Duodenal mucosa (tissue), 2 donors: ENCODE results near the gene PANK3.
"Not testable (repeated sequence)": the region's sequence is repeated elsewhere in the genome, so short reads cannot be mapped to it uniquely, and the experiment has no call there.

Experiments
- H3K27ac ChIP-seq: one replicate; pipeline ENCODE4 v1.7.0; 2013; ENCODE audit warnings: low read depth, low read length
- H3K27me3 ChIP-seq, 2 donors: one replicate each; pipeline ENCODE4 v1.7.0; 2013; ENCODE audit warnings: low read length in 2 of 2, control low read depth in 1 of 2; ENCODE audit not compliant: insufficient read depth in 2 of 2, control insufficient read depth in 1 of 2
- H3K36me3 ChIP-seq, 2 donors: one replicate each; pipeline ENCODE4 v1.7.0; 2013; ENCODE audit warnings: low read length in 2 of 2, control low read depth in 1 of 2; ENCODE audit not compliant: insufficient read depth in 2 of 2, control insufficient read depth in 1 of 2
- H3K4me1 ChIP-seq, 2 donors: one replicate each; pipeline ENCODE4 v1.7.0; 2013; ENCODE audit warnings: low read length in 2 of 2, control low read depth in 1 of 2; ENCODE audit not compliant: insufficient read depth in 2 of 2, control insufficient read depth in 1 of 2
- H3K4me3 ChIP-seq, 2 donors: one replicate each; pipeline ENCODE4 v1.7.0; 2013; ENCODE audit warnings: low read length in 2 of 2, low read depth in 1 of 2
- H3K9ac ChIP-seq, 2 donors: one replicate each; pipeline ENCODE4 v1.7.0; 2013; ENCODE audit warnings: low read length in 2 of 2, low read depth in 1 of 2
- H3K9me3 ChIP-seq, 2 donors: one replicate each; pipeline ENCODE4 v1.7.0; 2013; ENCODE audit warnings: low read length in 2 of 2, control low read depth in 1 of 2; ENCODE audit not compliant: control insufficient read depth in 1 of 2

Gene PANK3

DNA sequence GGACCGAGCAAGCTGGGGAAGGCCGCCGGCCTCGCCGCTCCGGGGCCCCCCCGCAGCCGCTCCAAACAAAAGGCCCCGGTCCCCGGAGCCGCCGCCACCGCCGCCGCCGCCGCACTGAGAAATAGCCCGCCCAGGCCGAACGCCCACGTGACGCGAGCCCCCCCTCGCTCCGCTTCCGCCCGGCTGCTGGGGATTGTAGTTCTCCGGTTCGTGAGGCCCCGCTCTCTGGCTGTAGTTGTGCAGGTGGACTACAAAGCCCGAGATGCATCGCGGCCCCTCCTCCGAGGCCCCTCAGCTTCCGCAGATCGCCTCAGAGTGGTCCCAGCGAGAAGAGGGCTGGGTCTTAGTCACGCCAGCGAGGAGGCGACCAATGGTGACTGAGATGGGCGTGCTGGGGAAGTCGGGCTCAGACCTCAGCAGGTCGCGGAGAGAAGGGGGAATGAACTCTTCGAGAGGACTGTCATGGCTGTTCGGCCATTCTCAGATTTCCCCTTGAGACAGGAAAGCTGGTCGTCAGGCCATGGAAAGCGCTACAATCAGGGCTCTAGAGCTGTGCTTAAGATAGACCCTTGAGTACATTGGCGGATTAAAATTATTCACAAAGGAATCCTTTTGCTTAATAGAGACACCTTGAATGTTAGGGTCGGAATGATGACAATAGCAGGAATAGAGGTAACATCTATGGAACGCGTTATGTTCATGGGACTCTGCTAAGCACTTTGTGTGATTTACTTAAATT, 489 bp upstream of the PANK3 start:
- Histone ChIP-seq H3K9ac (peak overlapping the region; percentile 84 to 93), H3K27me3 (no peaks in the 10 kb centered on the region), H3K9me3 (no peaks in the 10 kb centered on the region), H3K36me3 (no peaks in the 10 kb centered on the region), H3K27ac (peak overlapping the region; percentile 88), H3K4me3 (peak overlapping the region; percentile 78 to 87), H3K4me1 (peaks cover 26 to 33% of the 10 kb centered on the region in 2 donors)

DNA sequence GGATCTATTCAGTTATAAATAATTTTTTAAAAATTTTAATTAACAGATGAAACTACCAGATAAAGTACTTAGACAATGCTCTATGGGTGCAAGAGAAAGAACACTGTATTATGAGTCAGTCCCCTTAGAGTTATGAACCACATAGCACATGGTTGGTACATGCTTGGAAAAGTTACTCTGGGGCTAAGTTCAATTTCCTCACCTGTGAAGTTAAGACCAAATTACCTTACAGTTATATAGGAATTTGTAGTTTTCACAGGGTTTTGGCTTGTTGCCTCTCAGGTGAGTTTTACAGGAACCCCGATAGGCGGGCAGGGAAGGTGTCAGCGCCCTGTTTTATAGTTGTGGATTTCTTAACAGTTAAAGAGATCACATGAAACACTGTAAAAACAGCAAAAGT, 1.2 kb downstream of the PANK3 start:
- H3K27me3 ChIP-seq = no peaks in the 10 kb centered on the region
- H3K4me1 ChIP-seq = peaks cover 26 to 33% of the 10 kb centered on the region in 2 donors
- H3K27ac ChIP-seq = peak overlapping the region; percentile 37
- H3K9ac ChIP-seq = peak overlapping the region; percentile 93 to 94
- no peaks in the 10 kb centered on the region for H3K36me3 ChIP-seq
- peak overlapping the region; percentile 94 for H3K4me3 ChIP-seq
- no peaks in the 10 kb centered on the region for H3K9me3 ChIP-seq

DNA sequence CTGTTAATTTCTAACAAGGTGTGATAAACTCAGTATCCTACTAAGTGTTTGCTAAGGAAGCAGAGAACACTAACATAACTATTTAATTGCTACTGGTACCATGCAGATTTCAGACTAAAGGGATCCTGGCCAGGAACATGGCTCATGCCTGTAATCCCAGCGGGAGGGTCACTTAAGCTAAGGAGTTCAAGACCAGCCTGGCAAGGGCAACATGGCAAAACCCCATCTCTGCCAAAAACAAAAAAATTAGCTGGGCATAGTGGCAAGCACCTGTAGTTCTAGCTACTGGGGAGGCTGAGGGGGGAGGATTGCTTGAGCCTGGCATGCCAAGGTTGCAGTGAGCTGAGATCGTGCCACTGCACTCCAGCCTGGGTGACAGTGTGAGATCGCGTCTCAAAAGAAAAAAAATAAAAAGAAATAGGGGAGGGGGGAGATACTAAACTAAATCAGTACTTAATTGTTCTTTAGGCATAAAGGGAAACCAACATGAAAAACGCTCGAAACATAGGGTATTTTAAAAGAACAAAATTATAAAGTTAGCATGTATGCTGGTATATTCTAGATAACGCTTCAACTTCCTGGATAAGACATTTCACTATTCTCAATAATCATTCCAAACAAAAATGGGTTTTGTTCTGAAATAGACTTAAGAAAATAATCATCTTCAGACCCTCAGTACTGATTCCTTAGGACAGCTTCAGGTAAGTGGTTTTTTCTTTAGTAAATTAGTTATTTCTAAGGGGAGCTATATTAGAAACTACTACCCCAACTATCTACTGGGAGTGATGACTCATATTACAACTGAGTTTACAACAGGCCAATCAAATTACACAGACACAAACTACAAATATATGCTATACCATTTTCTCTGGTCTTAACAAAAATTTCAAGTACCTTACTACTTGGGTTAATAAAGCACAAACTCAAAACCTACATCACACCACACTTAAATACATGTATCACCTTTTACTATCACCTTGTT, 3.5 kb downstream of the PANK3 start:
- Histone ChIP-seq H3K27me3 (no peaks in the 10 kb centered on the region), H3K4me1 (peaks cover 24 to 31% of the 10 kb centered on the region in 2 donors), H3K36me3 (no peaks in the 10 kb centered on the region), H3K9me3 (no peaks in the 10 kb centered on the region), H3K27ac (no peak overlapping the region), H3K9ac (peak overlapping the region in 1 of 2 donors; percentile 10), H3K4me3 (peak overlapping the region; percentile 30 to 35)

DNA sequence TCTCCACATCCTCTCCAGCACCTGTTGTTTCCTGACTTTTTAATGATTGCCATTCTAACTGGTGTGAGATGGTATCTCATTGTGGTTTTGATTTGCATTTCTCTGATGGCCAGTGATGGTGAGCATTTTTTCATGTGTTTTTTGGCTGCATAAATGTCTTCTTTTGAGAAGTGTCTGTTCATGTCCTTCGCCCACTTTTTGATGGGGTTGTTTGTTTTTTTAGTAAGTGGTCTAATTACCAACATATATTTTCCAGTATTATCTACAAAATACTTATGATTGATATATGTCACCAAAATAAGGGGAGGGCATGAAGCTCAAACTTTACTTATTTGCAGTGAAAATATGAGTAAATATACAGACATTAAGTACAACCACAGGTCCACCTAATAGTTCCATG, 5.0 kb downstream of the PANK3 start:
- H3K4me3 ChIP-seq, H3K27ac ChIP-seq, H3K9ac ChIP-seq, H3K27me3 ChIP-seq, H3K36me3 ChIP-seq, H3K9me3 ChIP-seq: not testable (repeated sequence)
- H3K4me1 ChIP-seq = peaks cover 17 to 22% of the 10 kb centered on the region in 2 donors

DNA sequence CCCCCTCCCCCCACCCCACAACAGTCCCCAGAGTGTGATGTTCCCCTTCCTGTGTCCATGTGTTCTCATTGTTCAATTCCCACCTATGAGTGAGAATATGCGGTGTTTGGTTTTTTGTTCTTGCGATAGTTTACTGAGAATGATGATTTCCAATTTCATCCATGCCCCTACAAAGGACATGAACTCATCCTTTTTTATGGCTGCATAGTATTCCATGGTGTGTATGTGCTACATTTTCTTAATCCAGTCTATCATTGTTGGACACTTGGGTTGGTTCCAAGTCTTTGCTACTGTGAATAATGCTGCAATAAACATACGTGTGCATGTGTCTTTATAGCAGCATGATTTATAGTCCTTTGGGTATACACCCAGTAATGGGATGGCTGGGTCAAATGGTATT, 5.5 kb downstream of the PANK3 start:
- H3K4me3 ChIP-seq, H3K9me3 ChIP-seq, H3K27me3 ChIP-seq, H3K36me3 ChIP-seq, H3K27ac ChIP-seq, H3K9ac ChIP-seq: not testable (repeated sequence)
- peaks cover 17 to 22% of the 10 kb centered on the region in 2 donors for H3K4me1 ChIP-seq

DNA sequence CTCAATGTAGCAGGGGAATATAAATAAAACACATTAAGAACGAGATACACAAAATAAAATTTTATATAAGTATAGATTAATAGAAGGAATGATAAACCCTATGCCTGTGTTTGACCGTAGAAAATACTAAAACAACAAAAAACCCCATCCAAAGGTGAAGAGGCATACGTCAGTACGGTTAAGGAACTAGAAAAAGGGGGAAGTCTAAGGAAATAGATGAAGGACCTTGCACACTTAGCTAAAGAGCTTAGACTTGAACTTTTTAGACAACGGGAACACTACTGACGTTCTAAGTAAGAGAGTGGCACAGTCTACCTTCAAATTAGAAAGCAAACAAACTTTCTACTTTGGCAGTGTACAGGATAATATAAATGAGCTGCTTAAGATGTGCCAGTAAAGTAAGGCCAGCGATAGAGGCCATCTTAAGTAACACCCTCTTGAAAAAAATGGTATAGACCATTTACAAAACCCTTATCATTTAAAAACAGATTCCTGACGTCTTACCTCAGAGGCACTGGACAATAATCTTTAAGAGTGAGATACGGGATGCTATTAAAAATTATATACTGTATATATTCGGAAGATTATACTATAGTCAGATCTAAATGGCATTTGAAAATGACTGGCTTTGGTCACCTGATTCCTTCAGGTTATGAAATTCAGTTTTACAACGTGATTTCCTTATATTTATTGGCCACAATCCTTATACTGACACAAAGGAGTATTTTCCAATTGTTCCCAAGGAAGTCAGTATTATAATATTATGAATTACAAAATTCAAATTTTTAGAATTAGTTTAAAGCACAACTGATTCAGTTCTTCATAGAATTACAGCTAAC, 8.5 kb downstream of the PANK3 start:
- no peaks in the 10 kb centered on the region for H3K27me3 ChIP-seq
- no peak overlapping the region for H3K4me3 ChIP-seq
- peaks cover 7 to 27% of the 10 kb centered on the region in 2 donors for H3K36me3 ChIP-seq
- H3K9ac ChIP-seq = no peak overlapping the region
- peaks cover 6% of the 10 kb centered on the region in 2 donors for H3K4me1 ChIP-seq
- H3K27ac ChIP-seq = no peak overlapping the region
- H3K9me3 ChIP-seq = no peaks in the 10 kb centered on the region

DNA sequence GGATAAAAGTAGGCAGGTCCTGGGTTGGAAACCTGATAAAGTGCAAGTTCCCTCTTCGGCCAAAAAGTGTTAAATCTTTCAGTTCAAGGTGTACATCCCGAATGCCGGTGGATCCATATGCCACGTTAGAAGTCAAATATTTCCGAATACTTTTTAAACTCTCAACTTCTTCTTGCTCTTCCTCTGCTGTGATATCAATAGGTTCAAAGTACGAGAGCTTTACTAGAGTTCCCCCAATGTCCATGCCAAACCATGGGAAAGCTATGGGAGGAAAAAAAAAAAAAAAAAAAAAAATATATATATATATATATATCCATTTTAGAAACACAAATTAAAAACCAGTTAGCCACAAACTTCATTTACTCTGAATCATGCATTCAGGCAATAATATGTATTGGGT, 10.4 kb downstream of the PANK3 start:
- Histone ChIP-seq H3K4me1 (no peaks in the 10 kb centered on the region), H3K36me3 (peaks cover 17 to 34% of the 10 kb centered on the region in 2 donors), H3K27ac (no peak overlapping the region), H3K9me3 (no peaks in the 10 kb centered on the region), H3K4me3 (no peak overlapping the region), H3K27me3 (no peaks in the 10 kb centered on the region), H3K9ac (no peak overlapping the region)

DNA sequence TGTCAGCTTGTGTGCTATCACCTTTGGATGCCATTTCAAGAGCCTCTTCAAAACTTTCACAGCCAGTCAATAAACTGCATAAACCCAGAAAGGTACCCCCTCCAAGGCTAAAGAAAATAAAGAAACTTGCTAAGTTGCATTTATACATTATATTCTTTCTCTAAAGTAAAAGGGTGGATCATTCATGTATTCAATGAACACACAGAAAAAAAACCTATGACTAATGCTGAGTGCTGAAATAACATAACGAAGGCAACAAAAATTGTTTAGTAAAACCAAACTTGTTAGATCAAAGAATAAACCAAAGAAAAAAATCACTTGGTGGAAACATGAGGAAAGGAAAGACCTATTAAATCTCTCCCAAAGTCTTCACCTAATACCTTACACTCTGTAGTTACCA, 15.2 kb downstream of the PANK3 start:
- Histone ChIP-seq H3K9me3 (no peaks in the 10 kb centered on the region), H3K36me3 (peaks cover 23 to 67% of the 10 kb centered on the region in 2 donors), H3K4me3 (no peak overlapping the region), H3K9ac (no peak overlapping the region), H3K27me3 (no peaks in the 10 kb centered on the region), H3K4me1 (peaks cover 7 to 11% of the 10 kb centered on the region in 2 donors), H3K27ac (no peak overlapping the region)

DNA sequence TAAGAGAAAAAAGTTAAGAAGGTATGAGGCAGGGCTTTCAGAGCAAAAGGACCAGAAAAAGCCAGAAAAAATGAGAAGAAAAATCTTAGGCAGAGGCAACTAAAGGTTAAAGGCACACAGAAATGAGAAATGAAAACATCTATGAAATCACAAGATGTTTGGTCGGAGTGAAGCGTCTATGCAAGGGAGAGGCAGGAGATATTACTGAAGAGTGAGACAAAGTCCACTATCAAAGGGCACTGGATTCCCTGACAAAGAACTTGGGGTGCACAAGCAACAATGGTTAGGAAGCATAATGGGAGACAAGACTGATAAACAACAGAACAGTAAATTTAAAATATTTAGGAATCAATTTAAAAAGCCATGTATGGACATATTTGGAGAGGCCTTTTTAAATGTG, 16.9 kb downstream of the PANK3 start:
- Histone ChIP-seq H3K9me3 (no peaks in the 10 kb centered on the region), H3K4me3 (no peak overlapping the region), H3K9ac (no peak overlapping the region), H3K27me3 (no peaks in the 10 kb centered on the region), H3K27ac (no peak overlapping the region), H3K4me1 (peaks cover 7 to 11% of the 10 kb centered on the region in 2 donors), H3K36me3 (peaks cover 29 to 72% of the 10 kb centered on the region in 2 donors)
